ENCODE data around the gene MCU.

GRCh38 chr10:72855790-72856189 lies 163.8 kb downstream of the MCU start:
- TF ChIP-seq, protein P1, sequence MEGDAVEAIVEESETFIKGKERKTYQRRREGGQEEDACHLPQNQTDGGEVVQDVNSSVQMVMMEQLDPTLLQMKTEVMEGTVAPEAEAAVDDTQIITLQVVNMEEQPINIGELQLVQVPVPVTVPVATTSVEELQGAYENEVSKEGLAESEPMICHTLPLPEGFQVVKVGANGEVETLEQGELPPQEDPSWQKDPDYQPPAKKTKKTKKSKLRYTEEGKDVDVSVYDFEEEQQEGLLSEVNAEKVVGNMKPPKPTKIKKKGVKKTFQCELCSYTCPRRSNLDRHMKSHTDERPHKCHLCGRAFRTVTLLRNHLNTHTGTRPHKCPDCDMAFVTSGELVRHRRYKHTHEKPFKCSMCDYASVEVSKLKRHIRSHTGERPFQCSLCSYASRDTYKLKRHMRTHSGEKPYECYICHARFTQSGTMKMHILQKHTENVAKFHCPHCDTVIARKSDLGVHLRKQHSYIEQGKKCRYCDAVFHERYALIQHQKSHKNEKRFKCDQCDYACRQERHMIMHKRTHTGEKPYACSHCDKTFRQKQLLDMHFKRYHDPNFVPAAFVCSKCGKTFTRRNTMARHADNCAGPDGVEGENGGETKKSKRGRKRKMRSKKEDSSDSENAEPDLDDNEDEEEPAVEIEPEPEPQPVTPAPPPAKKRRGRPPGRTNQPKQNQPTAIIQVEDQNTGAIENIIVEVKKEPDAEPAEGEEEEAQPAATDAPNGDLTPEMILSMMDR (IDR thresholded peaks at IDR 0.05): no peak
- no peak for TF ChIP-seq POLR2A (IDR thresholded peaks at IDR 0.05)

All from stomach (tissue), 4 donors.